Loucy (cell line): ENCODE results near the gene TM6SF1.

ENCODE experiments used
- H2AFZ ChIP-seq: fragments of 200-600 bp; sonication (generic); 2 replicates; pipeline ENCODE4 v1.6.0; 2016; ENCODE audit warnings: antibody characterized with exemption, mild to moderate bottlenecking, low read length, moderate library complexity
- H3F3A ChIP-seq: fragments of 200-600 bp; 2 replicates; pipeline ENCODE4 v1.6.0; 2016; ENCODE audit warnings: antibody characterized with exemption, low read depth, mild to moderate bottlenecking
- H3K27me3 ChIP-seq: fragments of 200-600 bp; sonication (generic); 2 replicates; pipeline ENCODE4 v1.6.1; 2014; ENCODE audit warnings: low read length, mild to moderate bottlenecking; ENCODE audit not compliant: insufficient read depth, poor library complexity, severe bottlenecking
- H3K36me3 ChIP-seq: fragments of 200-600 bp; sonication (generic); 2 replicates; pipeline ENCODE4 v1.6.1; 2016; ENCODE audit warnings: low read length; ENCODE audit not compliant: insufficient read depth
- H3K4me1 ChIP-seq: fragments of 200-600 bp; sonication (generic); 2 replicates; pipeline ENCODE4 v1.5.1; 2014; ENCODE audit warnings: low read length, mild to moderate bottlenecking; ENCODE audit not compliant: insufficient read depth, poor library complexity, severe bottlenecking
- H3K4me2 ChIP-seq: fragments of 200-600 bp; sonication (generic); 2 replicates; pipeline ENCODE4 v1.6.0; 2014; ENCODE audit warnings: antibody characterized with exemption, low read length, low read depth, mild to moderate bottlenecking; ENCODE audit not compliant: poor library complexity, severe bottlenecking
- H3K4me3 ChIP-seq: fragments of 200-600 bp; sonication (generic); 2 replicates; pipeline ENCODE4 v1.5.1; 2014; ENCODE audit warnings: low read length, mild to moderate bottlenecking, mixed read lengths; ENCODE audit not compliant: poor library complexity, severe bottlenecking
- H3K79me2 ChIP-seq: fragments of 200-600 bp; sonication (generic); 2 replicates; pipeline ENCODE4 v1.6.1; 2014; ENCODE audit warnings: low read length; ENCODE audit not compliant: insufficient read depth
- H3K9ac ChIP-seq: fragments of 200-600 bp; sonication (generic); 2 replicates; pipeline ENCODE4 v1.6.0; 2014; ENCODE audit warnings: mild to moderate bottlenecking, low read depth, low read length, moderate library complexity; ENCODE audit not compliant: poor library complexity, severe bottlenecking
- H3K9me2 ChIP-seq: fragments of 200-600 bp; sonication (generic); replicated peaks from 2 replicates; pipeline ENCODE4 v1.6.1; 2016; ENCODE audit warnings: low read depth, low read length, mixed read lengths
- H3K9me3 ChIP-seq: fragments of 200-600 bp; sonication (generic); 2 replicates; pipeline ENCODE4 v1.6.1; 2014; ENCODE audit warnings: mild to moderate bottlenecking, antibody characterized with exemption, low read length, low read depth; ENCODE audit not compliant: insufficient read depth
- H4K20me1 ChIP-seq: fragments of 200-600 bp; sonication (generic); 2 replicates; pipeline ENCODE4 v1.6.0; 2014; ENCODE audit warnings: antibody characterized with exemption, low read length, mild to moderate bottlenecking; ENCODE audit not compliant: insufficient read depth, poor library complexity, severe bottlenecking
- EZH2phosphoT487 ChIP-seq: fragments of 200-600 bp; IDR thresholded peaks from 2 replicates; pipeline ENCODE4 v1.6.1; 2018; ENCODE audit warnings: antibody characterized with exemption, mild to moderate bottlenecking, moderate library complexity, borderline replicate concordance
- TF ChIP-seq, protein P1 (sequence below): fragments of 200-600 bp; sonication (generic); conservative IDR thresholded peaks from 2 replicates; pipeline ENCODE4 v1.5.1; 2014; ENCODE audit warnings: mild to moderate bottlenecking, antibody characterized with exemption, low read length

Gene TM6SF1

DNA sequence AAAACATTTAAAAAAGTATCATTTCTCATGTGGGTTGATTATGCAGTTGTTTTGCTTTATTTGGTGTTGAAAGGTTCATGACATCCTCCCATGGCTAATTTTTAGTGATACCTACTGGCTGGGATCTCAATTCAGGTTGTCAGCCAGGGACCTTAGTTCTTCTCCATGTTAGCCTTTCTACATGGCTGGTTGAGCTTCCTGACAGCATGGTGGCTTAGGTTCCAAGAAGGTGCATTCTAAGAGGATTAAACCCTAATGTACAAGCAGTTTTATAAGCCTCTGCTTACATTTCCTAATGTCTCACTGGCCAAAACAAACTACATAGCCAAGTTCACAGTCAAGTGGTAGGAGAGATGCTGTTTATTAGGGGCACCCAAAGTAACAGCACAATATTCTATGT lies 9.4 kb upstream of the TM6SF1 start:
- Histone ChIP-seq H3K4me2 (no peak overlapping the region), H2AFZ (no peak overlapping the region), H3K9me3 (no peaks in the 10 kb centered on the region), H3K27me3 (peaks cover 7% of the 10 kb centered on the region), H3K4me3 (no peak overlapping the region), H3F3A (no peaks in the 10 kb centered on the region), H3K9me2 (no peaks in the 10 kb centered on the region), H3K4me1 (no peaks in the 10 kb centered on the region), H3K9ac (no peak overlapping the region), H4K20me1 (no peaks in the 10 kb centered on the region), H3K36me3 (no peaks in the 10 kb centered on the region), H3K79me2 (no peaks in the 10 kb centered on the region)
- TF ChIP-seq, protein P1, sequence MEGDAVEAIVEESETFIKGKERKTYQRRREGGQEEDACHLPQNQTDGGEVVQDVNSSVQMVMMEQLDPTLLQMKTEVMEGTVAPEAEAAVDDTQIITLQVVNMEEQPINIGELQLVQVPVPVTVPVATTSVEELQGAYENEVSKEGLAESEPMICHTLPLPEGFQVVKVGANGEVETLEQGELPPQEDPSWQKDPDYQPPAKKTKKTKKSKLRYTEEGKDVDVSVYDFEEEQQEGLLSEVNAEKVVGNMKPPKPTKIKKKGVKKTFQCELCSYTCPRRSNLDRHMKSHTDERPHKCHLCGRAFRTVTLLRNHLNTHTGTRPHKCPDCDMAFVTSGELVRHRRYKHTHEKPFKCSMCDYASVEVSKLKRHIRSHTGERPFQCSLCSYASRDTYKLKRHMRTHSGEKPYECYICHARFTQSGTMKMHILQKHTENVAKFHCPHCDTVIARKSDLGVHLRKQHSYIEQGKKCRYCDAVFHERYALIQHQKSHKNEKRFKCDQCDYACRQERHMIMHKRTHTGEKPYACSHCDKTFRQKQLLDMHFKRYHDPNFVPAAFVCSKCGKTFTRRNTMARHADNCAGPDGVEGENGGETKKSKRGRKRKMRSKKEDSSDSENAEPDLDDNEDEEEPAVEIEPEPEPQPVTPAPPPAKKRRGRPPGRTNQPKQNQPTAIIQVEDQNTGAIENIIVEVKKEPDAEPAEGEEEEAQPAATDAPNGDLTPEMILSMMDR, result no peak
- no peak for TF ChIP-seq EZH2phosphoT487

DNA sequence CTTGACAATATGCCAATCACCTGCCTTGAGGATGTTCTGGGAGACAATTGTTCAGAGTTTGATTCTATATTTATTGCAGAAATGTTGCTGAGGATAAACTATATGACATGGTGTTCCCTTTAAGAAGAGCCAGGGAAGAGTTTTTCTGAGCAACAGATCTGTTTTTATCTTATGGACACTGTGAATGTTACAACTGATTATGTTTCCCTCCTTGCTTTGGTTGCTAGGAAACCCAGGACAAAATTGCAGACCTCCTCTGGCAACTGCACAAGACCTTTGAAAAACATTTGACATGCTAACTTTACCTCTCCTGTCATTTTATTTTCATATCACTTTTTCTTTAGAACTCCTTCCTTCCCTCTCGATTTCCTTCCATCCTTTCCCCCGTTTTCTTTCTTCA lies 8.2 kb upstream of the TM6SF1 start:
- no peak overlapping the region for H3K4me2 ChIP-seq
- H3K4me1 ChIP-seq, result no peaks in the 10 kb centered on the region
- no peak overlapping the region for H3K9ac ChIP-seq
- no peak overlapping the region for H3K4me3 ChIP-seq
- no peaks in the 10 kb centered on the region for H3K9me2 ChIP-seq
- TF ChIP-seq, protein P1, result no peak
- TF ChIP-seq EZH2phosphoT487, result no peak
- no peaks in the 10 kb centered on the region for H3K79me2 ChIP-seq
- no peaks in the 10 kb centered on the region for H4K20me1 ChIP-seq
- H3K36me3 ChIP-seq, result no peaks in the 10 kb centered on the region
- peaks cover 7% of the 10 kb centered on the region for H3K27me3 ChIP-seq
- no peak overlapping the region for H2AFZ ChIP-seq
- H3F3A ChIP-seq, result no peaks in the 10 kb centered on the region
- H3K9me3 ChIP-seq, result no peaks in the 10 kb centered on the region

DNA sequence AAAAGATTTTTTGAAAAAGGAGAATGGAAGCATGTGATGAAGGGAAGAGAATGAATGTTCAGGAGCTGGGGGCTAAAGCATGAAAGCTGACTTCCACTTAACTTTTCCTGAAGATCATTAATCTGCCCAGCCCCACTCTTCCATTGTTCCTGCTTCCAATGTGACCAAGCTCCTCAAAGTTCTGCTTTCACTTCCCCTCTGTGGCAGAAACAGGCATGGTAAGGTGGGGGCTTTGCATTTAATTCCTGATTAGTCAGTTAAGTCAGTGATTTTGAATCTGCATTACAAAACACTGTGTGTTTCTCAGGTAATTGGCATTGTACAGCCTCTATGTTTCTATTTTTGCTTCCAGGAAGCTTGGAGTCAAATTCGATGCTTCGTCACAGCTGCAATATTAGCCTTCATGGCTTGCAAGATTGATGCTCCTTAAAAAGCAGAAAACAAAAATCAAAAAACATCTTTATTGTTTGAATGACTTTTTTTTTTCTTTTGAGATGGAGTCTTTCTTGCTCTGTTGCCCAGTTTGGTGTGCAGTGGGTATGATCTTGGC lies 7.3 kb upstream of the TM6SF1 start:
- Histone ChIP-seq H4K20me1 (no peaks in the 10 kb centered on the region), H3K4me2 (no peak overlapping the region)

More for the DNA sequence above, 7.3 kb upstream of the TM6SF1 start:
- H3K36me3 ChIP-seq, result no peaks in the 10 kb centered on the region
- no peak overlapping the region for H2AFZ ChIP-seq
- no peaks in the 10 kb centered on the region for H3K4me1 ChIP-seq
- H3K9me2 ChIP-seq, result no peaks in the 10 kb centered on the region
- H3K79me2 ChIP-seq, result no peaks in the 10 kb centered on the region
- H3F3A ChIP-seq, result no peaks in the 10 kb centered on the region
- no peak overlapping the region for H3K9ac ChIP-seq
- no peaks in the 10 kb centered on the region for H3K9me3 ChIP-seq
- H3K27me3 ChIP-seq, result peaks cover 7% of the 10 kb centered on the region
- no peak for TF ChIP-seq EZH2phosphoT487
- TF ChIP-seq, protein P1, result no peak
- no peak overlapping the region for H3K4me3 ChIP-seq
